CD14-positive monocyte (primary cell): Measurements from ENCODE around the gene HMCN1. TPM values are rescaled to one million over a fixed set of nuclear protein-coding genes. Genes with fewer than 3 reads are reported as not detected.

Experiments
- DNase-seq, 3 donors: peaks; one replicate each; pipeline ENCODE4 v3.0.0-alpha.2; 2011 to 2022
- H2AFZ ChIP-seq: 2 replicates; pipeline ENCODE4 v1.6.0; 2012; ENCODE audit warnings: mild to moderate bottlenecking, low read depth, low read length, inconsistent platforms; ENCODE audit not compliant: insufficient read depth, poor library complexity, severe bottlenecking
- H3K27ac ChIP-seq, 2 donors: 1 replicate in 1 of 2; 2 replicates in 1 of 2; pipeline ENCODE4 v1.5.1; 2012 to 2013; ENCODE audit warnings: low read length in 2 of 2, control low read depth in 1 of 2, inconsistent platforms in 1 of 2, low read depth in 1 of 2, mild to moderate bottlenecking in 1 of 2
- H3K27me3 ChIP-seq, 2 donors: one replicate each; pipeline versions ENCODE4 v1.6.0 to v1.6.1; 2011 to 2013; ENCODE audit warnings: low read length in 2 of 2; ENCODE audit not compliant: control insufficient read depth in 2 of 2, insufficient read depth in 2 of 2
- H3K36me3 ChIP-seq, 2 donors: replicated peaks in 1 of 2; 1 replicate in 1 of 2; 2 replicates in 1 of 2; pipeline versions ENCODE4 v1.5.1 to v1.6.1; 2012 to 2013; ENCODE audit warnings: low read length in 2 of 2, control low read depth in 1 of 2, inconsistent platforms in 1 of 2, mild to moderate bottlenecking in 1 of 2; ENCODE audit not compliant: insufficient read depth in 2 of 2, control insufficient read depth in 1 of 2
- H3K4me1 ChIP-seq, 2 donors: 1 replicate in 1 of 2; 2 replicates in 1 of 2; pipeline versions ENCODE4 v1.5.1 to v1.6.1; 2012 to 2013; ENCODE audit warnings: low read length in 2 of 2, control low read depth in 1 of 2, inconsistent platforms in 1 of 2, mild to moderate bottlenecking in 1 of 2, moderate library complexity in 1 of 2; ENCODE audit not compliant: insufficient read depth in 2 of 2, control insufficient read depth in 1 of 2
- H3K4me2 ChIP-seq: replicated peaks from 2 replicates; pipeline ENCODE3; 2012; ENCODE audit warnings: low read length, moderate library complexity, mild to moderate bottlenecking; ENCODE audit not compliant: poor library complexity, severe bottlenecking; ENCODE audit errors: extremely low read depth
- H3K4me3 ChIP-seq, 3 experiments: fragments of 200-600 bp in 1 of 3; sonication (generic) in 1 of 3; replicated peaks in 1 of 3; 1 replicate in 2 of 3; 2 replicates in 1 of 3; pipeline ENCODE4 v1.5.1; 2011 to 2013; ENCODE audit warnings: low read length in 3 of 3, mild to moderate bottlenecking in 3 of 3, control low read depth in 2 of 3, low read depth in 2 of 3, inconsistent platforms in 1 of 3, moderate library complexity in 1 of 3
- H3K79me2 ChIP-seq: 2 replicates; pipeline ENCODE4 v1.6.0; 2012; ENCODE audit warnings: mild to moderate bottlenecking, control low read depth, inconsistent platforms, low read length, moderate library complexity; ENCODE audit not compliant: insufficient read depth
- H3K9ac ChIP-seq: 2 replicates; pipeline ENCODE4 v1.6.0; 2017; ENCODE audit warnings: low read length, mild to moderate bottlenecking; ENCODE audit not compliant: insufficient read depth, poor library complexity, severe bottlenecking
- H3K9me3 ChIP-seq, 2 donors: replicated peaks in 1 of 2; 1 replicate in 1 of 2; 2 replicates in 1 of 2; pipeline versions ENCODE4 v1.5.1 to v1.6.1; 2012 to 2013; ENCODE audit warnings: low read length in 2 of 2, control low read depth in 1 of 2; ENCODE audit not compliant: control insufficient read depth in 1 of 2, insufficient read depth in 1 of 2
- H4K20me1 ChIP-seq: 2 replicates; pipeline ENCODE4 v1.6.0; 2012; ENCODE audit warnings: mild to moderate bottlenecking, low read length, control low read depth, moderate library complexity; ENCODE audit not compliant: insufficient read depth
- H3K27ac Mint-ChIP-seq, 7 donors: one replicate each; pipeline ENCODE4 v1.8.0; 2020; ENCODE audit warnings: mild to moderate bottlenecking in 7 of 7, mixed read lengths in 7 of 7, moderate library complexity in 6 of 7, inconsistent platforms in 2 of 7
- H3K27me3 Mint-ChIP-seq, 3 donors: one replicate each; pipeline ENCODE4 v1.8.0; 2021 to 2022; ENCODE audit warnings: low read depth in 3 of 3, mild to moderate bottlenecking in 3 of 3, mixed read lengths in 3 of 3, moderate library complexity in 3 of 3, inconsistent platforms in 1 of 3
- H3K36me3 Mint-ChIP-seq, 2 donors: one replicate each; pipeline ENCODE4 v1.8.0; 2020; ENCODE audit warnings: mixed read lengths in 2 of 2, inconsistent platforms in 1 of 2, mild to moderate bottlenecking in 1 of 2
- H3K4me1 Mint-ChIP-seq: one replicate; pipeline ENCODE4 v1.8.0; 2020; ENCODE audit warnings: mild to moderate bottlenecking, mixed read lengths
- H3K4me3 Mint-ChIP-seq, 2 donors: one replicate each; pipeline ENCODE4 v1.8.0; 2020; ENCODE audit warnings: mild to moderate bottlenecking in 2 of 2, mixed read lengths in 2 of 2, moderate library complexity in 1 of 2
- H3K9me3 Mint-ChIP-seq, 7 donors: one replicate each; pipeline ENCODE4 v1.8.0; 2020 to 2022; ENCODE audit warnings: mixed read lengths in 7 of 7, mild to moderate bottlenecking in 6 of 7, moderate library complexity in 6 of 7, inconsistent platforms in 2 of 7
- WGBS: methylation state at CpG from one replicate; pipeline ENCODE4 v1.1.5; 2013; ENCODE audit warnings: missing lambda C conversion rate; ENCODE audit not compliant: insufficient coverage; 5-methylcytosine and 5-hydroxymethylcytosine counted together
- intact Hi-C, 2 donors: fragments of 100-400 bp; cut with micrococcal nuclease; formaldehyde crosslinking; loops; one replicate each; pipeline versions ENCODE4 v1.15.0 to v1.15.1; 2023
- polyA minus RNA-seq: library from RNA; depleted of rRNA, polyadenylated mRNA; stranded (reverse); fragments of >200 nt; gene quantifications from 2 replicates; pipeline ENCODE4 v1.2.3, GENCODE V29; 2012
- polyA plus RNA-seq, 3 donors: library from polyadenylated mRNA; depleted of rRNA in 1 of 3; unstranded in 2 of 3; stranded (reverse) in 1 of 3; fragments of 300-500 nt in 2 of 3; fragments of >200 nt in 1 of 3; fragmentation: Illumina TruSeq in 2 of 3; gene quantifications; 1 replicate in 2 of 3; 2 replicates in 1 of 3; pipeline ENCODE4 v1.2.3, GENCODE V29; 2012 to 2021
- total RNA-seq, 12 experiments: library from RNA in 1 of 12; stranded (reverse) in 1 of 12; fragments of 120-200 nt in 1 of 12; gene quantifications; one replicate each; pipeline ENCODE4 v1.2.4 and lab custom pipeline; 2013 to 2026; ENCODE audit warnings: mixed read lengths in 6 of 12, inconsistent platforms in 1 of 12
- TF ChIP-seq, protein P1 (sequence below): fragments of 200-600 bp; IDR thresholded peaks from one replicate; pipeline ENCODE4 v1.8.0; 2022; ENCODE audit warnings: antibody characterized with exemption, mild to moderate bottlenecking

The HMCN1 gene
- total RNA-seq (2013): 0.02 TPM
- not detected for polyA plus RNA-seq
- not detected in 2 replicates for polyA minus RNA-seq
- 0.58 to 11.1 (median 1.5) reads per million in 11 experiments for total RNA-seq (lab: John Stamatoyannopoulos, UW)

DNA sequence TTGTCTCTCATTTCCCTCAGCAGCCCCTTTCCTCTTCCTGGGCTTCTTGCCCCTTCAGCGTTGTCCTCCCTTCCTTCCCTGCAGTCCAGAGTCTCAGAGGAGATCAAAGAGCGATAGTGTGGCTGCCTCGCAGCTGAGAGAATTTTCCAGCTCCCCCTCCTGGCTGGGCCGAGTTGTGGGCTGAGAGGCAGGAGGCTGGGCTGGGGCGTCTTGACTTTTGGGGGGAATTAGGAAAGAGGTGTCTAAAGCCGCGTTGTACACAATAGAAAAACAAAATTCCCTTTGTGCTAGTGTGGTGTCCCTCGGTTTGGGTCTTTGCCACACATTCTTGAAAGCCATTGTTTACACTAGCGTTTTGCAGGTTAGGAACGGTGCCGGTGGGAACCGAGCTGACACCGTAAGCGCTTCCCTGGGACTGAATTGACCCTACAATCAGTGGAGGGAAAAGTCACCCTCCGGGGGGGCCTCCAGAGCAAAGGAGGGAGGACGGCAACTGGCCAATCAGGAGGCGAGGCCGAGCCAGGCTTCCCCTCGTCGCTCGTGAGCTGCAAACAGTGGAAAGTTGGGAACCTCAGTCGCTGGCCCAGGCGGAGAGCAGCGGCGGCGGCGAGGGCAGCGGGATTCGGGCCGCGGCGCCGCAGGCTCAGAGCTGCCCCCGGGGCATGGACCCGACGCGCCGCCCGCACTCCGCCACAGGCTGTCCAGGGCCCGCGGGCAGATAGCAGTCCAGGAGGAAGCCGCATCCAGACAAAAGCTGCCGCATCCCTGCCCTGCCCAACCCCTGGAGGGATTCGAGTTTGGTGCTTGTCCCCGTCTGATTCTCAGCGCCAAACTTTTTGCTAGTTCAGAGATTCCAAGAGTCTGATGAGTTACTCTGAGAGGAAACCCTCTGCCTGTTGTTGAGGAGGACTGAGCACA is at the start of gene HMCN1:
Gene HMCN1, plus strand, starts transcription at position 574 of the 918 bp plus-strand sequence. CDS start 389 bp downstream, outside the sequence.
- no peaks in the 10 kb centered on the region for H3K36me3 ChIP-seq
- Mint-ChIP-seq H3K27me3 (peaks cover 38 to 52% (median 45%) of the 10 kb centered on the region in 3 donors), H3K36me3 (no peaks in the 10 kb centered on the region), H3K4me1 (peaks cover 20% of the 10 kb centered on the region), H3K9me3 (peaks cover 9 to 25% (median 11%) of the 10 kb centered on the region in 7 donors), H3K27ac (no peak within 1 kb of the TSS), H3K4me3 (peak within 1 kb of the TSS; percentile 72 to 92)
- H3K4me2 ChIP-seq: peak within 1 kb of the TSS; percentile 77
- H2AFZ ChIP-seq: peak within 1 kb of the TSS; percentile 72
- H3K9me3 ChIP-seq: peaks cover 0 to 11% of the 10 kb centered on the region in 2 donors
- under 1% methylated on average over 40 of the region's 47 CpGs for whole genome bisulfite sequencing
- H3K27me3 ChIP-seq: peaks cover 40 to 46% of the 10 kb centered on the region in 2 donors
- peaks cover 14 to 18% of the 10 kb centered on the region in 2 donors for H3K4me1 ChIP-seq
- H4K20me1 ChIP-seq: no peaks in the 10 kb centered on the region
- H3K27ac ChIP-seq: no peak within 1 kb of the TSS
- H3K4me3 ChIP-seq: peak within 1 kb of the TSS; percentile 24 to 68 (median 33)
- intact Hi-C loops: no loop called here
- TF ChIP-seq, protein P1, sequence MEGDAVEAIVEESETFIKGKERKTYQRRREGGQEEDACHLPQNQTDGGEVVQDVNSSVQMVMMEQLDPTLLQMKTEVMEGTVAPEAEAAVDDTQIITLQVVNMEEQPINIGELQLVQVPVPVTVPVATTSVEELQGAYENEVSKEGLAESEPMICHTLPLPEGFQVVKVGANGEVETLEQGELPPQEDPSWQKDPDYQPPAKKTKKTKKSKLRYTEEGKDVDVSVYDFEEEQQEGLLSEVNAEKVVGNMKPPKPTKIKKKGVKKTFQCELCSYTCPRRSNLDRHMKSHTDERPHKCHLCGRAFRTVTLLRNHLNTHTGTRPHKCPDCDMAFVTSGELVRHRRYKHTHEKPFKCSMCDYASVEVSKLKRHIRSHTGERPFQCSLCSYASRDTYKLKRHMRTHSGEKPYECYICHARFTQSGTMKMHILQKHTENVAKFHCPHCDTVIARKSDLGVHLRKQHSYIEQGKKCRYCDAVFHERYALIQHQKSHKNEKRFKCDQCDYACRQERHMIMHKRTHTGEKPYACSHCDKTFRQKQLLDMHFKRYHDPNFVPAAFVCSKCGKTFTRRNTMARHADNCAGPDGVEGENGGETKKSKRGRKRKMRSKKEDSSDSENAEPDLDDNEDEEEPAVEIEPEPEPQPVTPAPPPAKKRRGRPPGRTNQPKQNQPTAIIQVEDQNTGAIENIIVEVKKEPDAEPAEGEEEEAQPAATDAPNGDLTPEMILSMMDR: peak; percentile 32
- peak in 1 of 3 donors; percentile 10 for DNase-seq
- peak within 1 kb of the TSS; percentile 43 for H3K9ac ChIP-seq
- no peaks in the 10 kb centered on the region for H3K79me2 ChIP-seq

DNA sequence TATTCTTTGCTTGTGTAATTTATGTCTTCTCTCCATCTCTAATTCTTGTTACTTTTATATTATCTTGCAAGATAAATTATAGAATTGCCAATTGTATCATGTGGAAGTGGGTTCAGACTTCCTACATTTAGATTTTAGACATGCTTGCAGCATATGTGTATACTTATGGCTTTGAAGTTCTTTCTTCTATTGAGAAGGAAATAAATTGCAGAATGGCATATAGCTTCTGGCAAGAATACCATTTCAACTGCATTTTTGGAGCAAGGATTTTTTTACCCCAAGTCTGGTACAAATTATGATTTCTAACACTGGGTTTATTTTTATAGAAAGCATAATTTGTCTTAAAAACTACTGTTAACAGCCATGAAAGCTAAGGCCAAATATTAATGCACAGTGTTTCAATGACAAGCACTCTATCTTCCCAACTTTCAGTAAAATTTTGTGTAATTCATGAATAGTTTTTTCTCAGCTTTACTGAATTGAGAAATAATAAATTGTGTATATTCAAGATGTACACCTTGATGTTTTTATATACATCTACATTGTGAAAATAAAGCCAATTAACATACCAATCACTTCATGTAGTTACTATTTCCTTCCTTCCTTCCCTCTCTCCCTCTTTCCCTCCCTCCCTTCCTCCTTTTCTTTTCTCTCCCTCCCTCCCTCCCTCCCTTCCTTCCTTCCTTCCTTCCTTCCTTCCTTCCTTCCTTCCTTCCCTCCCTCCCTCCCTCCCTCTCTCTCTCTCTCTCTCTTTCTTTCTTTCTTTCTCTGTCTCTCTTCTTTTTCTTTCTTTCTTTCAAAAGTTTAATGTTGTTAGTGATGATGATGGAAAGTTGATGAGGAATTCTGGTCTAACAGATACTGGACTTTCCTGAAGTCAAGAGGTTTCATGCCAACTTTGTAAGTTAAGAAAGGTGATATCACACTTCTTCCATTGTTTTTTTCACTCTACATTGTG is 47.1 kb upstream of the HMCN1 start:
- Histone ChIP-seq H3K4me1 (no peaks in the 10 kb centered on the region), H3K27ac (no peak overlapping the region), H3K9me3 (no peaks in the 10 kb centered on the region), H3K4me2 (no peak overlapping the region), H3K79me2 (no peaks in the 10 kb centered on the region), H3K27me3 (peaks cover 0 to 2% of the 10 kb centered on the region in 2 donors), H3K36me3 (no peaks in the 10 kb centered on the region), H2AFZ (no peak overlapping the region), H4K20me1 (no peaks in the 10 kb centered on the region), H3K9ac (no peak overlapping the region), H3K4me3 (no peak overlapping the region)
- TF ChIP-seq, protein P1: no peak
- intact Hi-C loops: no loop called here
- Mint-ChIP-seq H3K4me3 (no peak overlapping the region), H3K27ac (no peak overlapping the region), H3K36me3 (no peaks in the 10 kb centered on the region), H3K4me1 (no peaks in the 10 kb centered on the region), H3K27me3 (peaks cover 4 to 12% (median 7%) of the 10 kb centered on the region in 3 donors), H3K9me3 (peaks cover 0 to 5% (median 0%) of the 10 kb centered on the region in 7 donors)
- DNase-seq: no peak
